PC-3 (cell line): Measurements from ENCODE around the gene ZNF138. TPM values are rescaled to one million over a fixed set of nuclear protein-coding genes. Genes with fewer than 3 reads are reported as not detected.

ENCODE experiments used
- ATAC-seq: fragments of 200-7000 bp; cut with Tn5 transposase; 2 replicates; pipeline ENCODE4 v1.9.1; 2020; ENCODE audit warnings: mild to moderate bottlenecking, moderate library complexity
- Bru-seq: library from RNA; stranded (reverse); fragments of 400-500 nt; gene quantifications from one replicate; lab custom pipeline; 2021; lab: Mats Ljungman, UMichigan
- BruChase-seq, 2 experiments: library from RNA; stranded (reverse); fragments of 400-500 nt; gene quantifications; one replicate each; lab custom pipeline; 2021; lab: Mats Ljungman, UMichigan
- BruUV-seq: library from RNA; stranded (reverse); fragments of 400-500 nt; replicated peaks from 2 replicates; lab custom pipeline; 2021; lab: Mats Ljungman, UMichigan
- CTCF ChIA-PET: fragments of 300-600 bp; sonication (Branson Sonifier 250); formaldehyde crosslinking; loops from one replicate; lab custom pipeline; 2022; ENCODE audit warnings: antibody characterized with exemption; lab: Charles Lee
- POLR2A ChIA-PET: fragments of 300-600 bp; sonication (Branson Sonifier 250); formaldehyde crosslinking; loops from one replicate; lab custom pipeline; 2022; ENCODE audit warnings: antibody characterized with exemption; ENCODE audit not compliant: unreplicated experiment; lab: Charles Lee
- DNase-seq: peaks from one replicate; pipeline ENCODE4 v3.0.0-alpha.2; 2015
- H2AFZ ChIP-seq: fragments of 300-600 bp; sonication (generic); 2 replicates; pipeline ENCODE4 v1.6.0; 2016; ENCODE audit warnings: antibody characterized with exemption, low read length
- H3F3A ChIP-seq: fragments of 300-600 bp; sonication (generic); one replicate; pipeline ENCODE4 v1.6.0; 2017; ENCODE audit warnings: antibody characterized with exemption, low read length, control low read depth, mild to moderate bottlenecking; ENCODE audit not compliant: unreplicated experiment
- H3K27ac ChIP-seq: fragments of 300-600 bp; sonication (generic); 2 replicates; pipeline ENCODE4 v1.5.1; 2016; ENCODE audit warnings: mild to moderate bottlenecking, low read length
- H3K27me3 ChIP-seq: fragments of 300-600 bp; sonication (generic); 2 replicates; pipeline ENCODE4 v1.6.1; 2016; ENCODE audit warnings: low read length, mixed read lengths
- H3K36me3 ChIP-seq: fragments of 300-600 bp; sonication (generic); 2 replicates; pipeline ENCODE4 v1.6.1; 2016; ENCODE audit warnings: low read depth, mixed run types, low read length, mixed read lengths
- H3K4me1 ChIP-seq: fragments of 300-600 bp; sonication (generic); 2 replicates; pipeline ENCODE4 v1.5.1; 2016; ENCODE audit warnings: low read length; ENCODE audit not compliant: insufficient read depth
- H3K4me2 ChIP-seq: fragments of 300-600 bp; sonication (generic); 2 replicates; pipeline ENCODE4 v1.6.0; 2016; ENCODE audit warnings: low read length
- H3K4me3 ChIP-seq: fragments of 300-600 bp; sonication (generic); 2 replicates; pipeline ENCODE4 v1.5.1; 2016; ENCODE audit warnings: mild to moderate bottlenecking, low read length, mixed read lengths
- H3K79me2 ChIP-seq: fragments of 300-600 bp; sonication (generic); 2 replicates; pipeline ENCODE4 v1.6.1; 2017; ENCODE audit warnings: low read length, mixed read lengths
- H3K9ac ChIP-seq: fragments of 300-600 bp; sonication (generic); 2 replicates; pipeline ENCODE4 v1.6.0; 2016; ENCODE audit warnings: mild to moderate bottlenecking, low read length
- H3K9me2 ChIP-seq: fragments of 300-600 bp; sonication (generic); replicated peaks from 2 replicates; pipeline ENCODE4 v1.6.1; 2016; ENCODE audit warnings: mixed run types, low read length, mixed read lengths
- H3K9me3 ChIP-seq: fragments of 300-600 bp; sonication (generic); 2 replicates; pipeline ENCODE4 v1.6.1; 2016; ENCODE audit warnings: low read length, mixed read lengths
- H4K20me1 ChIP-seq: fragments of 300-600 bp; sonication (generic); 2 replicates; pipeline ENCODE4 v1.6.1; 2016; ENCODE audit warnings: low read length, mixed read lengths
- CTCF ChIP-seq: fragments of 300-600 bp; sonication (generic); conservative IDR thresholded peaks from 2 replicates; pipeline ENCODE4 v1.5.1; 2017; ENCODE audit warnings: antibody characterized with exemption, low read depth, mild to moderate bottlenecking, low read length
- EZH2 ChIP-seq: fragments of 300-600 bp; sonication (generic); IDR thresholded peaks from one replicate; pipeline ENCODE4 v1.6.1; 2017; ENCODE audit warnings: antibody characterized with exemption, mild to moderate bottlenecking, low read length; ENCODE audit not compliant: unreplicated experiment
- EZH2phosphoT487 ChIP-seq: fragments of 300-600 bp; sonication (generic); IDR thresholded peaks from 2 replicates; pipeline ENCODE4 v1.6.1; 2018; ENCODE audit warnings: mild to moderate bottlenecking, antibody characterized with exemption, low read length, borderline replicate concordance
- intact Hi-C: fragments of 100-400 bp; cut with micrococcal nuclease; formaldehyde crosslinking; loops from 2 replicates; pipeline ENCODE4 v1.9.0; 2023
- long read RNA-seq: library from polyadenylated mRNA; unstranded; transcript quantifications from one replicate; pipeline ENCODE4 v2.0.0, GENCODE V29; 2021; ENCODE audit not compliant: unreplicated experiment
- total RNA-seq: library from RNA; depleted of rRNA; stranded (reverse); fragments of >200 nt; gene quantifications from 2 replicates; pipeline ENCODE4 v1.2.3, GENCODE V29; 2014; rRNA removed

Gene ZNF138
- total RNA-seq (4.1 and 10.9 TPM in 2 replicates), Bru-seq, nascent RNA (percentile 75 among the genes with signal in this experiment), BruChase-seq, experiment 1, labeled RNA remaining after a 6-hour chase (percentile 75 among the genes with signal in this experiment), BruChase-seq, experiment 2, labeled RNA remaining after a 2-hour chase (percentile 78 among the genes with signal in this experiment)
- long read RNA-seq, transcript ZNF138-203 (2 exons, 2,308 nt): major isoform, 5 of 26 reads
- long read RNA-seq, partial matches to known transcripts: 1 of 26 reads
- long read RNA-seq, other reads (novel, unspliced or antisense): 12 of 26 reads

- TF ChIP-seq CTCF: no peak
- no peak for TF ChIP-seq EZH2
- TF ChIP-seq EZH2phosphoT487: no peak
- peak within 1 kb of the TSS; percentile 86 for H3K4me2 ChIP-seq
- H3K79me2 ChIP-seq: peaks cover 37% of the 10 kb centered on the region
- peak within 1 kb of the TSS; percentile 89 for H2AFZ ChIP-seq
- intact Hi-C loops: loop anchor here (1.0 to 10.0 kb wide), 3 partner anchors 108 to 231 kb away; partner anchors contain the start of genes ZNF107, ZNF273 and ZNF680
- H3K9me3 ChIP-seq: no peaks in the 10 kb centered on the region
- H3K27me3 ChIP-seq: no peaks in the 10 kb centered on the region
- H3K4me3 ChIP-seq: peak within 1 kb of the TSS; percentile 98
- H3K9ac ChIP-seq: peak within 1 kb of the TSS; percentile 88
- DNase-seq (peak; percentile 95), ATAC-seq (peak; percentile 100)
- no TSS peak for BruUV-seq
- H3K4me1 ChIP-seq: 0 out of 2 replicates have a peak, but pooled peaks cover 10% of the 10 kb centered on the region
- peak within 1 kb of the TSS; percentile 50 for H3K27ac ChIP-seq
- H3F3A ChIP-seq: no peaks in the 10 kb centered on the region
- H3K9me2 ChIP-seq: no peaks in the 10 kb centered on the region
- ChIA-PET CTCF (no interaction called here), POLR2A (interaction anchor here (0.7 to 1.0 kb wide), 2 partner anchors 129 to 819 kb away, joined by 3 to 5 read pairs; partner anchors contain the start of gene ZNF107)
- H3K36me3 ChIP-seq: peaks cover 8% of the 10 kb centered on the region; the same call in 1 of the 2 replicates
- H4K20me1 ChIP-seq: no peaks in the 10 kb centered on the region
These were observed at the start of gene ZNF138 for GRCh38 chr7:64794171-64794844. ZNF138 (plus strand) TSS chr7:64794428; CDS start chr7:64794569, 141 bp downstream.

- no peaks in the 10 kb centered on the region for H3K27me3 ChIP-seq
- no TSS peak for BruUV-seq
- H3K4me3 ChIP-seq: no peak overlapping the region
- CTCF ChIA-PET: no interaction called here
- no peaks in the 10 kb centered on the region for H3K9me2 ChIP-seq
- POLR2A ChIA-PET: no interaction called here
- ATAC-seq (no peak), DNase-seq (no peak)
- no peak overlapping the region for H3K4me2 ChIP-seq
- TF ChIP-seq CTCF (no peak), EZH2 (no peak), EZH2phosphoT487 (no peak)
- no peaks in the 10 kb centered on the region for H3F3A ChIP-seq
- H3K36me3 ChIP-seq: no peaks in the 10 kb centered on the region
- H2AFZ ChIP-seq: no peak overlapping the region
- H3K9me3 ChIP-seq: no peaks in the 10 kb centered on the region
- H4K20me1 ChIP-seq: no peaks in the 10 kb centered on the region
- intact Hi-C loops: no loop called here
- no peaks in the 10 kb centered on the region for H3K4me1 ChIP-seq
- H3K27ac ChIP-seq: no peak overlapping the region
- H3K79me2 ChIP-seq: no peaks in the 10 kb centered on the region
- no peak overlapping the region for H3K9ac ChIP-seq
These were observed 49.5 kb upstream of the ZNF138 start for GRCh38 chr7:64744680-64745079.
